OCI-LY1 (cell line): ENCODE measurements around the gene PARD6B.

Source experiments
- EZH2 ChIP-seq: fragments of 200-600 bp; sonication (generic), shearing (Covaris generic); IDR thresholded peaks from 2 replicates; pipeline ENCODE4 v1.8.0; 2017; ENCODE audit warnings: borderline replicate concordance, mixed run types, mild to moderate bottlenecking, antibody characterized with exemption, low read length, moderate library complexity, mixed read lengths
- TF ChIP-seq, protein P1 (sequence below): fragments of 200-600 bp; sonication (generic), shearing (Covaris generic); IDR thresholded peaks from 2 replicates; pipeline ENCODE4 v1.5.1; 2017; ENCODE audit warnings: mild to moderate bottlenecking, antibody characterized with exemption, low read length, moderate library complexity, mixed read lengths

DNA sequence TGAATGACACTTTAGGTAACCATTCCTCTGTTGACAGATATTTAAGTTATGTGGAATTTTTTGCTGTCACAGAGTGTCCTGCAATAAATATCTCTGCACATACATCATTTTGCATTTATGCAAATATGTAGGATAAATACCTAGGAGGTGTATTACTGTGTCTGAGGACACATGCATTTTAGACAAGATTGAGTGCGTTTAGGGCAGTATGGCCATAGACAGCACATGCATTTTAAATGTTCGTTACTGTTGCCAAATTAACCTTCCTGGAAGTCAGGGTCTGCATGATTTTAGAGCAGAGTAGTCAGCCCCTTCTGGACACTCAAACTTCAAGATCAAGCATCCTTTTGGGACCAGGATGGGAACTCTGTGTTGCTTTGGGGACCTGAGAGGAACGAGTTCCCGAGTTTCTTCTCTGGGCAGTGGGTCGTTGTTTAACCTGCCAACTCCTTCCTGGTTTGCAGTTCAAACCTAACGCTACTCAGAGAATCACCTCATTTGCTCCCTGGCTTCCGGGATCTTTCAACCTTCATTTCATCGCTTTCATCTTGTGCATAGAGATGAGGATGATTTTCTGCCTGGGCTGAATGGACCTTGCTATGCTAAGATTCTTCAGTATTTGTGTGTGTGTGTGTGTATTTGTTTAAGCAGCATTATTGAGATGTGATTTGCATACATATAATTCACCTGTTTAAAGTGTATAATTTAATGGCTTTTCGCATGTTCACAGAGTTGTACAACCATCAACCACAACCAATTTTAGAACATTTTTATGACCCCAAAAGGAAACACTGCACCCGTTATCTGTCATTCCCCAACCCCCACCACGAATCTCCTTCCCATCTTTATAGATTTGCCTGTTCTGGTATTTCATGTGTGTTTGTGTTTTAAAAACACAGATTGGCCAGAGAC is 73.3 kb downstream of the PARD6B start:
- no peak for TF ChIP-seq EZH2
- TF ChIP-seq, protein P1, sequence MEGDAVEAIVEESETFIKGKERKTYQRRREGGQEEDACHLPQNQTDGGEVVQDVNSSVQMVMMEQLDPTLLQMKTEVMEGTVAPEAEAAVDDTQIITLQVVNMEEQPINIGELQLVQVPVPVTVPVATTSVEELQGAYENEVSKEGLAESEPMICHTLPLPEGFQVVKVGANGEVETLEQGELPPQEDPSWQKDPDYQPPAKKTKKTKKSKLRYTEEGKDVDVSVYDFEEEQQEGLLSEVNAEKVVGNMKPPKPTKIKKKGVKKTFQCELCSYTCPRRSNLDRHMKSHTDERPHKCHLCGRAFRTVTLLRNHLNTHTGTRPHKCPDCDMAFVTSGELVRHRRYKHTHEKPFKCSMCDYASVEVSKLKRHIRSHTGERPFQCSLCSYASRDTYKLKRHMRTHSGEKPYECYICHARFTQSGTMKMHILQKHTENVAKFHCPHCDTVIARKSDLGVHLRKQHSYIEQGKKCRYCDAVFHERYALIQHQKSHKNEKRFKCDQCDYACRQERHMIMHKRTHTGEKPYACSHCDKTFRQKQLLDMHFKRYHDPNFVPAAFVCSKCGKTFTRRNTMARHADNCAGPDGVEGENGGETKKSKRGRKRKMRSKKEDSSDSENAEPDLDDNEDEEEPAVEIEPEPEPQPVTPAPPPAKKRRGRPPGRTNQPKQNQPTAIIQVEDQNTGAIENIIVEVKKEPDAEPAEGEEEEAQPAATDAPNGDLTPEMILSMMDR, result no peak
